HL-60 (cell line): ENCODE data around the gene DCLK2.

Experiments used
- DNase-seq, 2 experiments: peaks; one replicate each; pipeline ENCODE4 v3.0.0-alpha.2; 2010 to 2020; ENCODE audit warnings: low read depth in 1 of 2, low spot score in 1 of 2
- H3K27ac ChIP-seq: fragments of 250-450 bp; sonication (Bioruptor Pico); replicated peaks from 2 replicates; pipeline ENCODE4 v1.5.1; 2020; ENCODE audit warnings: mild to moderate bottlenecking, moderate library complexity
- H3K27me3 ChIP-seq: fragments of 250-450 bp; sonication (Bioruptor Pico); 2 replicates; pipeline ENCODE4 v1.5.1; 2021; ENCODE audit warnings: mild to moderate bottlenecking, moderate library complexity; ENCODE audit not compliant: insufficient read depth, poor library complexity, severe bottlenecking
- H3K4me3 ChIP-seq: replicated peaks from 2 replicates; pipeline ENCODE4 v1.5.1; 2011; ENCODE audit warnings: mild to moderate bottlenecking, control low read depth, low read length; ENCODE audit not compliant: insufficient read depth
- GABPA ChIP-seq: IDR thresholded peaks from 2 replicates; pipeline ENCODE4 v1.6.1; 2012; ENCODE audit warnings: low read depth
- POLR2AphosphoS5 ChIP-seq: IDR thresholded peaks from 2 replicates; pipeline ENCODE4 v1.6.1; 2012; ENCODE audit warnings: low read depth
- SPI1 ChIP-seq: IDR thresholded peaks from 2 replicates; pipeline ENCODE4 v1.6.1; 2012; ENCODE audit warnings: low read depth, mild to moderate bottlenecking, borderline replicate concordance
- TF ChIP-seq, protein P1 (sequence below): IDR thresholded peaks from one replicate; pipeline ENCODE4 v1.5.1; 2011; ENCODE audit warnings: low read length, control low read depth, inconsistent platforms; ENCODE audit not compliant: insufficient read depth
- TF ChIP-seq, protein P2 (sequence below): IDR thresholded peaks from 2 replicates; pipeline ENCODE4 v1.6.1; 2012; ENCODE audit warnings: low read depth; ENCODE audit not compliant: insufficient replicate concordance

Gene DCLK2

DNA sequence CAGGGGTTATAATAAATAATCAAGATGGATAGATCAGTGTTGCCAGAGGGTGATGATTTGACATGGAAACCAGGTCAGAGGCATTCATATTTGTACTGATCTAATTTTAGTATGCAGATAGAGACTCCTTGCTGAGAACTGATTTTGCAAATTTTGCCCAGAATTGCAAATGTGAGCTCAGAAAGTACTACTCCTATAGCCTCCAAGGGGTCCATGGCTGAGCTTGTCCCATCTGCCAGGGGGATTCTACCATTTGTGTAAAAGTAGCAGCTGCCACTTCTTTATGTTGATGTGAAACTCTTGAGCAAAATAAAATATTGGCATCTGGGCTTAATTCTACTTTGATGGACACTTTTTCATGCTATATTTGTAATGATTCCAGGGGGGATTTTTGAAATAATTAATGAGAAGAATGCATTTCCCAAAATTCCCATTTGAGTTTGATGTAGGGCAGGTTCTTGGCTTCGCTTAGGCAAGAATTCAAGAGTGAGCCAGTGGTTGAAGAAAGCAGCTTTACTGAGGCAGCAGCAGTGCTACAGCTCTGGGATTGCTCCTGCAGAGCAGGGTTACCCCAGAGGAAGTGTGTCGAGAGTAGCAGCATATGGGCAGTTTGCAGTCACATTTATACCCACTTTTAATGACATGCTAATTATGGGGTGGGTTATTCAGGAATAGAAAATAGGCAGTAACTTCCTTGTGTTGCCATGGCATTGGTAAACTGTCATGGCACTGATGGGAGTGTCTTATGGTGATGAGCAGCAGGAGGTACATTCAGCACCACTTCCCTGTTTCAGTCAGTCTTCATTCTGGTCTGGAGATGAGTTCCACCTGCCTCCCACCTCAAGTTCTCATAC is 38.7 kb upstream of the DCLK2 start:
- Histone ChIP-seq H3K4me3 (no peak overlapping the region), H3K27me3 (no peaks in the 10 kb centered on the region), H3K27ac (no peak overlapping the region)
- no peak for DNase-seq
- TF ChIP-seq SPI1 = no peak
- TF ChIP-seq, protein P1, sequence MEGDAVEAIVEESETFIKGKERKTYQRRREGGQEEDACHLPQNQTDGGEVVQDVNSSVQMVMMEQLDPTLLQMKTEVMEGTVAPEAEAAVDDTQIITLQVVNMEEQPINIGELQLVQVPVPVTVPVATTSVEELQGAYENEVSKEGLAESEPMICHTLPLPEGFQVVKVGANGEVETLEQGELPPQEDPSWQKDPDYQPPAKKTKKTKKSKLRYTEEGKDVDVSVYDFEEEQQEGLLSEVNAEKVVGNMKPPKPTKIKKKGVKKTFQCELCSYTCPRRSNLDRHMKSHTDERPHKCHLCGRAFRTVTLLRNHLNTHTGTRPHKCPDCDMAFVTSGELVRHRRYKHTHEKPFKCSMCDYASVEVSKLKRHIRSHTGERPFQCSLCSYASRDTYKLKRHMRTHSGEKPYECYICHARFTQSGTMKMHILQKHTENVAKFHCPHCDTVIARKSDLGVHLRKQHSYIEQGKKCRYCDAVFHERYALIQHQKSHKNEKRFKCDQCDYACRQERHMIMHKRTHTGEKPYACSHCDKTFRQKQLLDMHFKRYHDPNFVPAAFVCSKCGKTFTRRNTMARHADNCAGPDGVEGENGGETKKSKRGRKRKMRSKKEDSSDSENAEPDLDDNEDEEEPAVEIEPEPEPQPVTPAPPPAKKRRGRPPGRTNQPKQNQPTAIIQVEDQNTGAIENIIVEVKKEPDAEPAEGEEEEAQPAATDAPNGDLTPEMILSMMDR = no peak
- TF ChIP-seq POLR2AphosphoS5 = no peak
- TF ChIP-seq GABPA = no peak
- TF ChIP-seq, protein P2, sequence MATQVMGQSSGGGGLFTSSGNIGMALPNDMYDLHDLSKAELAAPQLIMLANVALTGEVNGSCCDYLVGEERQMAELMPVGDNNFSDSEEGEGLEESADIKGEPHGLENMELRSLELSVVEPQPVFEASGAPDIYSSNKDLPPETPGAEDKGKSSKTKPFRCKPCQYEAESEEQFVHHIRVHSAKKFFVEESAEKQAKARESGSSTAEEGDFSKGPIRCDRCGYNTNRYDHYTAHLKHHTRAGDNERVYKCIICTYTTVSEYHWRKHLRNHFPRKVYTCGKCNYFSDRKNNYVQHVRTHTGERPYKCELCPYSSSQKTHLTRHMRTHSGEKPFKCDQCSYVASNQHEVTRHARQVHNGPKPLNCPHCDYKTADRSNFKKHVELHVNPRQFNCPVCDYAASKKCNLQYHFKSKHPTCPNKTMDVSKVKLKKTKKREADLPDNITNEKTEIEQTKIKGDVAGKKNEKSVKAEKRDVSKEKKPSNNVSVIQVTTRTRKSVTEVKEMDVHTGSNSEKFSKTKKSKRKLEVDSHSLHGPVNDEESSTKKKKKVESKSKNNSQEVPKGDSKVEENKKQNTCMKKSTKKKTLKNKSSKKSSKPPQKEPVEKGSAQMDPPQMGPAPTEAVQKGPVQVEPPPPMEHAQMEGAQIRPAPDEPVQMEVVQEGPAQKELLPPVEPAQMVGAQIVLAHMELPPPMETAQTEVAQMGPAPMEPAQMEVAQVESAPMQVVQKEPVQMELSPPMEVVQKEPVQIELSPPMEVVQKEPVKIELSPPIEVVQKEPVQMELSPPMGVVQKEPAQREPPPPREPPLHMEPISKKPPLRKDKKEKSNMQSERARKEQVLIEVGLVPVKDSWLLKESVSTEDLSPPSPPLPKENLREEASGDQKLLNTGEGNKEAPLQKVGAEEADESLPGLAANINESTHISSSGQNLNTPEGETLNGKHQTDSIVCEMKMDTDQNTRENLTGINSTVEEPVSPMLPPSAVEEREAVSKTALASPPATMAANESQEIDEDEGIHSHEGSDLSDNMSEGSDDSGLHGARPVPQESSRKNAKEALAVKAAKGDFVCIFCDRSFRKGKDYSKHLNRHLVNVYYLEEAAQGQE = no peak

GRCh38 chr4:150044517-150044916 is 33.7 kb upstream of the DCLK2 start:
- DNase-seq = no peak
- no peak overlapping the region for H3K4me3 ChIP-seq
- TF ChIP-seq, protein P1 = no peak
- no peak for TF ChIP-seq SPI1
- TF ChIP-seq POLR2AphosphoS5 = no peak
- TF ChIP-seq, protein P2 = no peak
- no peak for TF ChIP-seq GABPA
- H3K27me3 ChIP-seq = no peaks in the 10 kb centered on the region
- no peak overlapping the region for H3K27ac ChIP-seq

DNA sequence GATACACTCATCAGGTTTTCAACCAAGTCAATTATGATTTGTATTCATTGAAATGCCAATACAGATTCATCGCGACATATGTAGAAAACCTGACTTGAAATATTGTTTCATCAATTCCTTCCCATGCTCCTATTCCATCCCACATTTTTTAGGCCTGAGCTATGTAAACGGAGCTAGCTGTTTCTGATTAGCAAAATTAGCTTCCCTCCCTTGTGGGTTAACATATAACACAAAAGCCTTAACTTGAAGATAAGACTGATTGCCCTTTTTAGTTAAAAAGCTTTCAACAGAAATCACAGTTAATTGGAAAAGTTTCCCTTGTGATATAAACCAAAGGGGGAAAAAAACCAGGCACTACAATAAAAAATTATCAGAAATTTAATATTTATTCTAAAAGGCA is 32.8 kb upstream of the DCLK2 start:
- H3K27ac ChIP-seq = no peak overlapping the region
- TF ChIP-seq GABPA (no peak), SPI1 (no peak), POLR2AphosphoS5 (no peak)
- TF ChIP-seq, protein P1 = no peak
- TF ChIP-seq, protein P2 = no peak

More for the DNA sequence above, 32.8 kb upstream of the DCLK2 start:
- Histone ChIP-seq H3K27me3 (no peaks in the 10 kb centered on the region), H3K4me3 (no peak overlapping the region)
- no peak for DNase-seq
